ENCODE measurements around the gene ADAMTSL3.
A peak's percentile ranks its signal among the peaks of the same experiment; 100 is the strongest.
"Not testable (repeated sequence)": the region's sequence is repeated elsewhere in the genome, so short reads cannot be mapped to it uniquely, and the experiment has no call there.

Gene ADAMTSL3

GRCh38 chr15:83956887-83957286 is 303.0 kb downstream of the ADAMTSL3 start:
- ATAC-seq (replicated peaks) (no peak), DNase-seq (no peak)
- H3K4me3 Mint-ChIP-seq = no peak overlapping the region
- no peaks in the 10 kb centered on the region for H3K36me3 Mint-ChIP-seq
- peaks cover 0 to 2% of the 10 kb centered on the region in 2 donors for H3K4me1 Mint-ChIP-seq
- peaks cover 0 to 3% of the 10 kb centered on the region in 2 donors for H3K9me3 Mint-ChIP-seq
- no peak overlapping the region for H3K27ac Mint-ChIP-seq
- peaks cover 3 to 15% of the 10 kb centered on the region in 2 donors for H3K27me3 Mint-ChIP-seq

- Mint-ChIP-seq H3K27me3 (peaks cover 3 to 8% of the 10 kb centered on the region in 2 donors), H3K4me1 (peaks cover 0 to 2% of the 10 kb centered on the region in 2 donors), H3K27ac (no peak overlapping the region), H3K4me3 (no peak overlapping the region), H3K36me3 (no peaks in the 10 kb centered on the region), H3K9me3 (peaks cover 5 to 7% of the 10 kb centered on the region in 2 donors)
- DNase-seq = no peak
- no peak for ATAC-seq (replicated peaks)
Measured at GRCh38 chr15:83959477-83959876, 305.6 kb downstream of the ADAMTSL3 start.

GRCh38 chr15:83960192-83960829 is 306.4 kb downstream of the ADAMTSL3 start:
- no peak overlapping the region for H3K27ac Mint-ChIP-seq
- H3K4me3 Mint-ChIP-seq = no peak overlapping the region

GRCh38 chr15:83961311-83961710 is 307.4 kb downstream of the ADAMTSL3 start:
- Mint-ChIP-seq H3K36me3 (no peaks in the 10 kb centered on the region), H3K9me3 (peaks cover 12 to 18% of the 10 kb centered on the region in 2 donors), H3K27me3 (peaks cover 0 to 3% of the 10 kb centered on the region in 2 donors), H3K4me3 (no peak overlapping the region), H3K4me1 (no peaks in the 10 kb centered on the region), H3K27ac (no peak overlapping the region)
- ATAC-seq (replicated peaks) = no peak
- DNase-seq = no peak

More at GRCh38 chr15:83960192-83960829, 306.4 kb downstream of the ADAMTSL3 start:
- peaks cover 0 to 2% of the 10 kb centered on the region in 2 donors for H3K4me1 Mint-ChIP-seq
- DNase-seq (no peak), ATAC-seq (replicated peaks) (no peak)
- H3K27me3 Mint-ChIP-seq = peaks cover 0 to 3% of the 10 kb centered on the region in 2 donors
- peaks cover 6 to 10% of the 10 kb centered on the region in 2 donors for H3K9me3 Mint-ChIP-seq
- H3K36me3 Mint-ChIP-seq = no peaks in the 10 kb centered on the region

- not testable (repeated sequence) for ATAC-seq (replicated peaks); H3K4me1 Mint-ChIP-seq; H3K4me3 Mint-ChIP-seq; H3K27me3 Mint-ChIP-seq; H3K27ac Mint-ChIP-seq; DNase-seq; H3K36me3 Mint-ChIP-seq
- peaks cover 18% of the 10 kb centered on the region in 2 donors for H3K9me3 Mint-ChIP-seq
Measured at GRCh38 chr15:83964967-83965366, 311.0 kb downstream of the ADAMTSL3 start.

- Mint-ChIP-seq H3K27me3 (no peaks in the 10 kb centered on the region), H3K4me3 (no peak overlapping the region), H3K9me3 (peaks cover 8 to 15% of the 10 kb centered on the region in 2 donors), H3K27ac (no peak overlapping the region), H3K36me3 (no peaks in the 10 kb centered on the region), H3K4me1 (no peaks in the 10 kb centered on the region)
- ATAC-seq (replicated peaks) = no peak
- DNase-seq = no peak
Measured at GRCh38 chr15:83970295-83970890, 316.5 kb downstream of the ADAMTSL3 start.

- Mint-ChIP-seq H3K27ac (no peak overlapping the region), H3K9me3 (peaks cover 4 to 14% of the 10 kb centered on the region in 2 donors), H3K36me3 (no peaks in the 10 kb centered on the region), H3K27me3 (no peaks in the 10 kb centered on the region), H3K4me3 (no peak overlapping the region), H3K4me1 (no peaks in the 10 kb centered on the region)
- ATAC-seq (replicated peaks) (no peak), DNase-seq (no peak)
Measured at GRCh38 chr15:83971992-83972391, 318.1 kb downstream of the ADAMTSL3 start.

- ATAC-seq (replicated peaks) (peak in 1 of 2 donors; percentile 46), DNase-seq (no peak)
- no peaks in the 10 kb centered on the region for H3K4me1 Mint-ChIP-seq
- no peaks in the 10 kb centered on the region for H3K27me3 Mint-ChIP-seq
- peaks cover 9 to 12% of the 10 kb centered on the region in 2 donors for H3K9me3 Mint-ChIP-seq
- H3K27ac Mint-ChIP-seq = no peak overlapping the region
- no peaks in the 10 kb centered on the region for H3K36me3 Mint-ChIP-seq
- H3K4me3 Mint-ChIP-seq = no peak overlapping the region
Measured at GRCh38 chr15:83973816-83974215, 319.9 kb downstream of the ADAMTSL3 start.

- no peak for DNase-seq
- H3K27ac Mint-ChIP-seq = no peak overlapping the region
- H3K9me3 Mint-ChIP-seq = peaks cover 9 to 10% of the 10 kb centered on the region in 2 donors
- no peaks in the 10 kb centered on the region for H3K36me3 Mint-ChIP-seq
- no peaks in the 10 kb centered on the region for H3K27me3 Mint-ChIP-seq
- no peaks in the 10 kb centered on the region for H3K4me1 Mint-ChIP-seq
- no peak overlapping the region for H3K4me3 Mint-ChIP-seq
- no peak for ATAC-seq (replicated peaks)
Measured at GRCh38 chr15:83977992-83978391, 324.1 kb downstream of the ADAMTSL3 start.

- Mint-ChIP-seq H3K4me3 (no peak overlapping the region), H3K36me3 (no peaks in the 10 kb centered on the region), H3K9me3 (peaks cover 9 to 10% of the 10 kb centered on the region in 2 donors), H3K27me3 (no peaks in the 10 kb centered on the region), H3K27ac (no peak overlapping the region), H3K4me1 (no peaks in the 10 kb centered on the region)
- ATAC-seq (replicated peaks) = no peak
- no peak for DNase-seq
Measured at GRCh38 chr15:83978588-83978987, 324.7 kb downstream of the ADAMTSL3 start.

- ATAC-seq (replicated peaks) (no peak), DNase-seq (no peak)
- no peaks in the 10 kb centered on the region for H3K4me1 Mint-ChIP-seq
- no peaks in the 10 kb centered on the region for H3K27me3 Mint-ChIP-seq
- H3K9me3 Mint-ChIP-seq = peaks cover 7 to 9% of the 10 kb centered on the region in 2 donors
- no peaks in the 10 kb centered on the region for H3K36me3 Mint-ChIP-seq
- H3K27ac Mint-ChIP-seq = no peak overlapping the region
- no peak overlapping the region for H3K4me3 Mint-ChIP-seq
Measured at GRCh38 chr15:83980637-83981036, 326.7 kb downstream of the ADAMTSL3 start.

- H3K27me3 Mint-ChIP-seq = no peaks in the 10 kb centered on the region
Measured at GRCh38 chr15:83982748-83983147, 328.8 kb downstream of the ADAMTSL3 start.

GRCh38 chr15:83983634-83984458 is 329.9 kb downstream of the ADAMTSL3 start:
- no peak overlapping the region for H3K27ac Mint-ChIP-seq
- H3K27me3 Mint-ChIP-seq = no peaks in the 10 kb centered on the region
- no peaks in the 10 kb centered on the region for H3K36me3 Mint-ChIP-seq
- H3K4me3 Mint-ChIP-seq = no peak overlapping the region
- DNase-seq (no peak), ATAC-seq (replicated peaks) (no peak)
- H3K4me1 Mint-ChIP-seq = no peaks in the 10 kb centered on the region
- H3K9me3 Mint-ChIP-seq = no peaks in the 10 kb centered on the region

More at GRCh38 chr15:83982748-83983147, 328.8 kb downstream of the ADAMTSL3 start:
- no peak for ATAC-seq (replicated peaks)
- no peaks in the 10 kb centered on the region for H3K4me1 Mint-ChIP-seq
- H3K4me3 Mint-ChIP-seq = no peak overlapping the region
- no peaks in the 10 kb centered on the region for H3K9me3 Mint-ChIP-seq
- no peak overlapping the region for H3K27ac Mint-ChIP-seq
- H3K36me3 Mint-ChIP-seq = no peaks in the 10 kb centered on the region
- DNase-seq = no peak

- no peaks in the 10 kb centered on the region for H3K36me3 Mint-ChIP-seq
- DNase-seq (no peak), ATAC-seq (replicated peaks) (no peak)
- H3K27ac Mint-ChIP-seq = no peak overlapping the region
- no peaks in the 10 kb centered on the region for H3K27me3 Mint-ChIP-seq
- H3K4me3 Mint-ChIP-seq = no peak overlapping the region
- no peaks in the 10 kb centered on the region for H3K9me3 Mint-ChIP-seq
- no peaks in the 10 kb centered on the region for H3K4me1 Mint-ChIP-seq
Measured at GRCh38 chr15:83984601-83985000, 330.7 kb downstream of the ADAMTSL3 start.

All from stimulated activated naive B cell treated with anti-CD40 and anti-IgM and Interleukin-4, amounts not matched to agents 10 μg/mL and 1 μg/mL and 100 μg/mL, for 72 hours (primary cell).